HEK293 (cell line): ENCODE data around the gene RFNG.

Source experiments
- CTCF ChIA-PET: fragments of 350-600 bp; formaldehyde crosslinking; extraction: SDS; loops from one replicate; lab custom pipeline; 2021; ENCODE audit warnings: antibody characterized with exemption; lab: Yijun Ruan, JAX
- POLR2A ChIA-PET: fragments of 300-600 bp; formaldehyde crosslinking; extraction: SDS; loops from one replicate; lab custom pipeline; 2020; ENCODE audit warnings: antibody characterized with exemption, inconsistent platforms; lab: Yijun Ruan, JAX
- H3K27ac ChIP-seq: fragments of 200-500 bp; sonication (Bioruptor generic); 2 replicates; pipeline ENCODE4 v1.5.1; 2014; ENCODE audit warnings: low read depth, low read length, control low read depth, inconsistent platforms; ENCODE audit errors: extremely low read depth
- H3K36me3 ChIP-seq, 2 experiments: fragments of 200-500 bp in 1 of 2; sonication (Bioruptor generic) in 1 of 2; 1 replicate in 1 of 2; 2 replicates in 1 of 2; pipeline ENCODE4 v1.5.1; 2014 to 2017; ENCODE audit warnings: inconsistent platforms in 2 of 2, low read length in 2 of 2; ENCODE audit not compliant: control insufficient read depth in 2 of 2, insufficient read depth in 1 of 2
- H3K4me1 ChIP-seq: fragments of 200-500 bp; sonication (Bioruptor generic); 2 replicates; pipeline ENCODE4 v1.5.1; 2014; ENCODE audit warnings: mild to moderate bottlenecking, low read length, inconsistent platforms; ENCODE audit not compliant: control insufficient read depth, insufficient read depth
- H3K4me3 ChIP-seq: 2 replicates; pipeline ENCODE4 v1.5.1; 2011; ENCODE audit warnings: low read depth, mild to moderate bottlenecking, control low read depth, low read length, moderate library complexity
- H3K9me3 ChIP-seq: fragments of 200-500 bp; sonication (Bioruptor generic); 2 replicates; pipeline ENCODE4 v1.5.1; 2014; ENCODE audit warnings: low read depth, low read length, inconsistent platforms; ENCODE audit not compliant: control insufficient read depth, insufficient read depth
- EGR2 ChIP-seq: fragments of 450-650 bp; formaldehyde crosslinking; IDR thresholded peaks from 2 replicates; pipeline ENCODE4 v1.5.1; 2016; ENCODE audit warnings: low read depth, missing biosample characterization, missing genetic modification characterization
- GLIS1 ChIP-seq: fragments of 450-650 bp; formaldehyde crosslinking; IDR thresholded peaks from 2 replicates; pipeline ENCODE4 v1.5.1; 2016; ENCODE audit warnings: missing biosample characterization, missing genetic modification characterization
- KLF1 ChIP-seq: fragments of 450-650 bp; formaldehyde crosslinking; IDR thresholded peaks from 2 replicates; pipeline ENCODE4 v1.5.1; 2016; ENCODE audit warnings: missing biosample characterization, missing genetic modification characterization
- KLF10 ChIP-seq: fragments of 450-650 bp; IDR thresholded peaks from 2 replicates; pipeline ENCODE4 v1.5.1; 2018; ENCODE audit warnings: missing biosample characterization, mild to moderate bottlenecking, missing genetic modification characterization
- MEIS1 ChIP-seq: sonication (generic); formaldehyde crosslinking; IDR thresholded peaks from 2 replicates; pipeline ENCODE4 v1.8.1; 2022; ENCODE audit warnings: missing genetic modification reagents, mild to moderate bottlenecking, borderline replicate concordance
- ZFHX2 ChIP-seq: fragments of 450-650 bp; formaldehyde crosslinking; conservative IDR thresholded peaks from 2 replicates; pipeline ENCODE4 v1.5.1; 2016; ENCODE audit warnings: missing biosample characterization, missing genetic modification characterization
- ZNF114 ChIP-seq: fragments of 450-650 bp; formaldehyde crosslinking; IDR thresholded peaks from 2 replicates; pipeline ENCODE4 v1.5.0; 2017; ENCODE audit warnings: missing biosample characterization, missing genetic modification characterization
- ZNF155 ChIP-seq: fragments of 450-650 bp; formaldehyde crosslinking; IDR thresholded peaks from 2 replicates; pipeline ENCODE4 v1.5.1; 2016; ENCODE audit warnings: missing biosample characterization, missing genetic modification characterization
- ZNF169 ChIP-seq: fragments of 450-650 bp; formaldehyde crosslinking; IDR thresholded peaks from 2 replicates; pipeline ENCODE4 v1.5.1; 2016; ENCODE audit warnings: missing biosample characterization, missing genetic modification characterization
- ZNF274 ChIP-seq, 2 experiments: fragments of 200-500 bp in 1 of 2; fragments of 450-650 bp in 1 of 2; sonication (Bioruptor generic) in 1 of 2; formaldehyde crosslinking in 1 of 2; IDR thresholded peaks; 2 replicates each; pipeline versions ENCODE4 v1.5.1 to v1.6.1; 2014 to 2016; ENCODE audit warnings: borderline replicate concordance in 1 of 2, inconsistent platforms in 1 of 2, low read length in 1 of 2, missing biosample characterization in 1 of 2, missing genetic modification characterization in 1 of 2
- ZNF335 ChIP-seq: fragments of 450-650 bp; formaldehyde crosslinking; conservative IDR thresholded peaks from 2 replicates; pipeline ENCODE4 v1.5.1; 2016; ENCODE audit warnings: missing biosample characterization, missing genetic modification characterization
- ZNF521 ChIP-seq: fragments of 450-650 bp; formaldehyde crosslinking; IDR thresholded peaks from 2 replicates; pipeline ENCODE4 v1.5.1; 2017; ENCODE audit warnings: missing biosample characterization, mild to moderate bottlenecking, missing genetic modification characterization
- ZNF623 ChIP-seq: fragments of 450-650 bp; formaldehyde crosslinking; IDR thresholded peaks from 2 replicates; pipeline ENCODE4 v1.5.1; 2016; ENCODE audit warnings: missing biosample characterization, missing genetic modification characterization
- ZNF701 ChIP-seq: fragments of 450-650 bp; formaldehyde crosslinking; IDR thresholded peaks from 2 replicates; pipeline ENCODE4 v1.5.1; 2016; ENCODE audit warnings: missing biosample characterization, missing genetic modification characterization
- ZNF785 ChIP-seq: fragments of 450-650 bp; formaldehyde crosslinking; IDR thresholded peaks from 2 replicates; pipeline ENCODE4 v1.5.1; 2016; ENCODE audit warnings: missing biosample characterization, missing genetic modification characterization
- TF ChIP-seq, protein P1 (sequence below): fragments of 450-650 bp; formaldehyde crosslinking; IDR thresholded peaks from 2 replicates; pipeline ENCODE4; 2016; ENCODE audit warnings: missing biosample characterization, missing genetic modification characterization
- TF ChIP-seq, protein P2 (sequence below): fragments of 450-650 bp; formaldehyde crosslinking; conservative IDR thresholded peaks from 2 replicates; pipeline ENCODE4 v1.5.1; 2016; ENCODE audit warnings: low read depth, missing biosample characterization, missing genetic modification characterization
- TF ChIP-seq, protein P3 (sequence below): fragments of 450-650 bp; formaldehyde crosslinking; IDR thresholded peaks from 2 replicates; pipeline ENCODE4 v1.5.1; 2016; ENCODE audit warnings: missing biosample characterization, missing genetic modification characterization, borderline replicate concordance
- TF ChIP-seq, protein P4 (sequence below): fragments of 450-650 bp; formaldehyde crosslinking; IDR thresholded peaks from 2 replicates; pipeline ENCODE4 v1.5.1; 2016; ENCODE audit warnings: missing biosample characterization, missing genetic modification characterization

RFNG gene

DNA sequence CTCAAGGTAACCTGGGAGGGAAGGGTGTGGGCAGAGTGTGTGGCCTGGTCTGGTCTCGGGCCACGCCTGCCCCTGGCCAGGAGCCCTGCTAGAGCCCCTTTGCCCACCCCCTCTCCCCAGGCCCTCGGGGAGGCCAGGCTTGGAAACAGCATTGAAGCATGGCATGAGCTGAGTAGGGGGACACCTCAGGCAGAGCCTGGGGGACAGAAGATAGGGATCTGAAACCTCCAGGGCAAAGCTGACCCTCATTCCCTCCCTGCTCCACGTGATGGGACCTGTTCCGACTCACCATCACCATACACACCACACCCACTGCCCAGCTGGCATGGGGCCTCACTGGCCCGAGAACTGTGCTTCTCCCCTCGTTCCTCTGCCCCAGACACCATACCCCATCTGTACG, 2.5 kb downstream of the RFNG start:
- Histone ChIP-seq H3K4me3 (no peak overlapping the region), H3K4me1 (peaks cover 7% of the 10 kb centered on the region), H3K36me3 (peaks cover 0 to 60% of the 10 kb centered on the region in 2 experiments; a peak in 1 of 3 replicates), H3K27ac (no peak overlapping the region), H3K9me3 (no peaks in the 10 kb centered on the region)
- CTCF ChIA-PET = interaction anchor here (1.0 to 1.1 kb wide), 3 partner anchors 11 to 19 kb away, joined by 3 to 4 read pairs (median 3); partner anchors contain the start of gene DCXR
- TF ChIP-seq ZNF169 (tag by site-specific recombination) (no peak), ZNF701 (tag by site-specific recombination) (no peak), ZNF114 (no peak), KLF10 (tag by site-specific recombination) (no peak), MEIS1 (no peak), KLF1 (tag by site-specific recombination) (no peak), ZNF521 (tag by site-specific recombination) (no peak), ZNF335 (tag by site-specific recombination) (no peak), ZNF623 (tag by site-specific recombination) (no peak), ZNF274 (IDR thresholded peaks at IDR 0.05; ENCODE audit: low read length) (no peak), ZNF274 (tag by site-specific recombination; IDR thresholded peaks at IDR 0.05; ENCODE audit: borderline replicate concordance) (no peak)
- TF ChIP-seq, protein P1, sequence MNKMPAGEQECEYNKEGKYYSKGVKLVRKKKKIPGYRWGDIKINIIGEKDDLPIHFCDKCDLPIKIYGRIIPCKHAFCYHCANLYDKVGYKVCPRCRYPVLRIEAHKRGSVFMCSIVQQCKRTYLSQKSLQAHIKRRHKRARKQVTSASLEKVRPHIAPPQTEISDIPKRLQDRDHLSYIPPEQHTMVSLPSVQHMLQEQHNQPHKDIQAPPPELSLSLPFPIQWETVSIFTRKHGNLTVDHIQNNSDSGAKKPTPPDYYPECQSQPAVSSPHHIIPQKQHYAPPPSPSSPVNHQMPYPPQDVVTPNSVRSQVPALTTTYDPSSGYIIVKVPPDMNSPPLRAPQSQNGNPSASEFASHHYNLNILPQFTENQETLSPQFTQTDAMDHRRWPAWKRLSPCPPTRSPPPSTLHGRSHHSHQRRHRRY = no peak
- TF ChIP-seq, protein P2, sequence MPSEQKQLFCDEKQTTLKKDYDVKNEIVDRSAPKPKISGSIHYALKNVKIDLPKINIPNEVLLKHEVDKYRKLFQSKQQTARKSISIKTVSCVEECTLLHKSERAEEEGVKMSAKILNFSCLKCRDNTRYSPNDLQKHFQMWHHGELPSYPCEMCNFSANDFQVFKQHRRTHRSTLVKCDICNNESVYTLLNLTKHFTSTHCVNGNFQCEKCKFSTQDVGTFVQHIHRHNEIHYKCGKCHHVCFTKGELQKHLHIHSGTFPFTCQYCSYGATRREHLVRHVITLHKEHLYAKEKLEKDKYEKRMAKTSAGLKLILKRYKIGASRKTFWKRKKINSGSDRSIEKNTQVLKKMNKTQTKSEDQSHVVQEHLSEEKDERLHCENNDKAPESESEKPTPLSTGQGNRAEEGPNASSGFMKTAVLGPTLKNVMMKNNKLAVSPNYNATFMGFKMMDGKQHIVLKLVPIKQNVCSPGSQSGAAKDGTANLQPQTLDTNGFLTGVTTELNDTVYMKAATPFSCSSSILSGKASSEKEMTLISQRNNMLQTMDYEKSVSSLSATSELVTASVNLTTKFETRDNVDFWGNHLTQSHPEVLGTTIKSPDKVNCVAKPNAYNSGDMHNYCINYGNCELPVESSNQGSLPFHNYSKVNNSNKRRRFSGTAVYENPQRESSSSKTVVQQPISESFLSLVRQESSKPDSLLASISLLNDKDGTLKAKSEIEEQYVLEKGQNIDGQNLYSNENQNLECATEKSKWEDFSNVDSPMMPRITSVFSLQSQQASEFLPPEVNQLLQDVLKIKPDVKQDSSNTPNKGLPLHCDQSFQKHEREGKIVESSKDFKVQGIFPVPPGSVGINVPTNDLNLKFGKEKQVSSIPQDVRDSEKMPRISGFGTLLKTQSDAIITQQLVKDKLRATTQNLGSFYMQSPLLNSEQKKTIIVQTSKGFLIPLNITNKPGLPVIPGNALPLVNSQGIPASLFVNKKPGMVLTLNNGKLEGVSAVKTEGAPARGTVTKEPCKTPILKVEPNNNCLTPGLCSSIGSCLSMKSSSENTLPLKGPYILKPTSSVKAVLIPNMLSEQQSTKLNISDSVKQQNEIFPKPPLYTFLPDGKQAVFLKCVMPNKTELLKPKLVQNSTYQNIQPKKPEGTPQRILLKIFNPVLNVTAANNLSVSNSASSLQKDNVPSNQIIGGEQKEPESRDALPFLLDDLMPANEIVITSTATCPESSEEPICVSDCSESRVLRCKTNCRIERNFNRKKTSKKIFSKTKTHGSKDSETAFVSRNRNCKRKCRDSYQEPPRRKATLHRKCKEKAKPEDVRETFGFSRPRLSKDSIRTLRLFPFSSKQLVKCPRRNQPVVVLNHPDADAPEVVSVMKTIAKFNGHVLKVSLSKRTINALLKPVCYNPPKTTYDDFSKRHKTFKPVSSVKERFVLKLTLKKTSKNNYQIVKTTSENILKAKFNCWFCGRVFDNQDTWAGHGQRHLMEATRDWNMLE (tag by site-specific recombination) = no peak
- TF ChIP-seq, protein P3, sequence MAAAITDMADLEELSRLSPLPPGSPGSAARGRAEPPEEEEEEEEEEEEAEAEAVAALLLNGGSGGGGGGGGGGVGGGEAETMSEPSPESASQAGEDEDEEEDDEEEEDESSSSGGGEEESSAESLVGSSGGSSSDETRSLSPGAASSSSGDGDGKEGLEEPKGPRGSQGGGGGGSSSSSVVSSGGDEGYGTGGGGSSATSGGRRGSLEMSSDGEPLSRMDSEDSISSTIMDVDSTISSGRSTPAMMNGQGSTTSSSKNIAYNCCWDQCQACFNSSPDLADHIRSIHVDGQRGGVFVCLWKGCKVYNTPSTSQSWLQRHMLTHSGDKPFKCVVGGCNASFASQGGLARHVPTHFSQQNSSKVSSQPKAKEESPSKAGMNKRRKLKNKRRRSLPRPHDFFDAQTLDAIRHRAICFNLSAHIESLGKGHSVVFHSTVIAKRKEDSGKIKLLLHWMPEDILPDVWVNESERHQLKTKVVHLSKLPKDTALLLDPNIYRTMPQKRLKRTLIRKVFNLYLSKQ (tag by site-specific recombination) = no peak
- POLR2A ChIA-PET = interaction anchor here (14.2 kb wide), 1 partner anchor 11 kb away, joined by 96 read pairs; the partner anchor contains the start of gene DCXR

DNA sequence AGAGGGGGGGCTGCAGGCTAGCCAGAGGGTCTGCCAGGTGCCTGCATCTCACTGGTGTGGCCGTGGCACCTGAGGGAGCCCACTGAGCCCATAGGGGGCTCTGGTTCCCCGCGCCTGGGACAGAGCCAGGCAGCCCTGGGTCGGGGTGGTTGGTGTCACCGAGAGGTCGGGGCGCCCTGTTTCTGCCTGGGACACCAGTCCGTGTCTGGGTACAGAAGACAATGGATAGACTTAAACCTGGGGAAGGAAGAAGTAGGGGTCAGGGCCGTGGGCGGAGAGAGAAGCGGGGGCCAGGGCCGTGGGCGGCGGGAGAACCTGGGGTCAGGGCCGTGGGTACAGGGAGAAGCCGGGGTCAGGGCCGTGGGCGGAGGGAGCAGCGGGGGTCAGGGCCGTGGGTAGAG, 3.0 kb downstream of the RFNG start:
- no peak for TF ChIP-seq ZNF785 (tag by site-specific recombination)
- peak; percentile 96 for TF ChIP-seq EGR2 (tag by site-specific recombination)
- TF ChIP-seq, protein P4, sequence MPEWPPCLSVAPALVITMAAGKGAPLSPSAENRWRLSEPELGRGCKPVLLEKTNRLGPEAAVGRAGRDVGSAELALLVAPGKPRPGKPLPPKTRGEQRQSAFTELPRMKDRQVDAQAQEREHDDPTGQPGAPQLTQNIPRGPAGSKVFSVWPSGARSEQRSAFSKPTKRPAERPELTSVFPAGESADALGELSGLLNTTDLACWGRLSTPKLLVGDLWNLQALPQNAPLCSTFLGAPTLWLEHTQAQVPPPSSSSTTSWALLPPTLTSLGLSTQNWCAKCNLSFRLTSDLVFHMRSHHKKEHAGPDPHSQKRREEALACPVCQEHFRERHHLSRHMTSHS = no peak
- no peak for TF ChIP-seq GLIS1
- no peak for TF ChIP-seq ZNF155 (tag by site-specific recombination)
- TF ChIP-seq ZFHX2 (tag by site-specific recombination) = peak; percentile 95
- CTCF ChIA-PET = interaction anchor here (1.0 to 1.1 kb wide), 3 partner anchors 11 to 18 kb away, joined by 3 to 4 read pairs (median 3); partner anchors contain the start of gene DCXR

More for the DNA sequence above, 3.0 kb downstream of the RFNG start:
- no peak overlapping the region for H3K4me3 ChIP-seq
- no peak overlapping the region for H3K27ac ChIP-seq
- peaks cover 0 to 54% of the 10 kb centered on the region in 2 experiments; a peak in 1 of 3 replicates for H3K36me3 ChIP-seq
- POLR2A ChIA-PET = interaction anchor here (14.2 kb wide), 1 partner anchor 10 kb away, joined by 96 read pairs; the partner anchor contains the start of gene DCXR
- no peaks in the 10 kb centered on the region for H3K9me3 ChIP-seq
- H3K4me1 ChIP-seq = peaks cover 7% of the 10 kb centered on the region
